GM23248 (cell line): ENCODE data around the gene CCDC187.

ENCODE experiments used
- EZH2 ChIP-seq: fragments of 200-600 bp; sonication (generic); IDR thresholded peaks from 2 replicates; pipeline ENCODE4 v1.6.1; 2018; ENCODE audit warnings: antibody characterized with exemption, mild to moderate bottlenecking; ENCODE audit not compliant: insufficient read depth, poor library complexity, severe bottlenecking
- EZH2phosphoT487 ChIP-seq: fragments of 200-600 bp; sonication (generic); IDR thresholded peaks from 2 replicates; pipeline ENCODE4 v1.6.1; 2018; ENCODE audit warnings: antibody characterized with exemption, moderate library complexity, mild to moderate bottlenecking, low read depth; ENCODE audit not compliant: insufficient read depth

DNA sequence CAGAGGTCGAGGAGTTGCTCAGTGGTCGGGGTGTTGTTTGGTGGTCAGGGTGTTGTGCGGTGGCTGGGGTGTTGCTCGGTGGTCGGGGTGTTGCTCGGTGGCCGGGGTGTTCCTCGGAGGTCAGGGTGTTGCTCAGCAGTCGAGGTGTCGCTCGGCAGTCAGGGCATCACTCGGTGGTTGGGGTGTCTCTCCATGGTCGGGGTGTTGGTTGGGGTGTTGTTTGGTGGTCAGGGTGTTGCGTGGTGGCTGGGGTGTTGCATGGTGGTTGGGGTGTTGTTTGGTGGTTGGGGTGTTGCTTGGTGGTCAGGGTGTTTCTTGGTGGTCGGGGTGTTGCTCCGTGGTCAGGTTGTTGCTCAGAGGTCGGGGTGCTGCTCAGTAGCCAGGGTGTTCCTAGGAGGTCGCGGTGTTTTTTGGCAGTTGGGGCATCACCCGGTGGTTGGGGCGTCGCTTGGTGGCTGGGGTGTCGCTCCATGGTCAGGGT, 12.4 kb upstream of the CCDC187 start:
- TF ChIP-seq EZH2, result no peak
- TF ChIP-seq EZH2phosphoT487, result no peak
